BE2C (cell line): ENCODE results near the gene ACOT7.
"Not testable (repeated sequence)": the region's sequence is repeated elsewhere in the genome, so short reads cannot be mapped to it uniquely, and the experiment has no call there.

Experiments
- DNase-seq: peaks from one replicate; pipeline ENCODE4 v3.0.0-alpha.2; 2020
- H3K27me3 ChIP-seq: fragments of 250-450 bp; sonication (Bioruptor Pico); 2 replicates; pipeline ENCODE4 v1.5.1; 2020; ENCODE audit warnings: mild to moderate bottlenecking
- H3K36me3 ChIP-seq: fragments of 250-450 bp; sonication (Bioruptor Pico); 2 replicates; pipeline ENCODE4 v1.5.1; 2020; ENCODE audit warnings: mild to moderate bottlenecking
- H3K4me1 ChIP-seq: fragments of 250-450 bp; sonication (Bioruptor Pico); 2 replicates; pipeline ENCODE4 v1.5.1; 2020
- H3K4me3 ChIP-seq: 2 replicates; pipeline ENCODE4 v1.5.1; 2011; ENCODE audit warnings: low read depth, low read length
- H3K9me3 ChIP-seq: fragments of 250-450 bp; sonication (Bioruptor Pico); 2 replicates; pipeline ENCODE4 v1.5.1; 2020
- CTCF ChIP-seq: IDR thresholded peaks from 2 replicates; pipeline ENCODE4 v1.5.1; 2012; ENCODE audit warnings: mild to moderate bottlenecking, low read depth, low read length

ACOT7 gene

GRCh38 chr1:6310116-6310848 lies 83.3 kb downstream of the ACOT7 start:
- no peak for DNase-seq
- Histone ChIP-seq H3K36me3 (no peaks in the 10 kb centered on the region), H3K9me3 (no peaks in the 10 kb centered on the region), H3K27me3 (no peaks in the 10 kb centered on the region), H3K4me3 (no peak overlapping the region), H3K4me1 (no peaks in the 10 kb centered on the region)
- no peak for TF ChIP-seq CTCF

- no peaks in the 10 kb centered on the region for H3K36me3 ChIP-seq
- H3K4me1 ChIP-seq = no peaks in the 10 kb centered on the region
- no peak for DNase-seq
- no peaks in the 10 kb centered on the region for H3K27me3 ChIP-seq
- H3K9me3 ChIP-seq = no peaks in the 10 kb centered on the region
- H3K4me3 ChIP-seq = no peak overlapping the region
- TF ChIP-seq CTCF = no peak
These were observed 84.0 kb downstream of the ACOT7 start for GRCh38 chr1:6309564-6309963.

- H3K9me3 ChIP-seq = no peaks in the 10 kb centered on the region
- no peak for TF ChIP-seq CTCF
- no peak overlapping the region for H3K4me3 ChIP-seq
- no peak for DNase-seq
- H3K4me1 ChIP-seq = no peaks in the 10 kb centered on the region
- no peaks in the 10 kb centered on the region for H3K36me3 ChIP-seq
- no peaks in the 10 kb centered on the region for H3K27me3 ChIP-seq
These were observed 85.1 kb downstream of the ACOT7 start for GRCh38 chr1:6308449-6308848.

- not testable (repeated sequence) for H3K4me1 ChIP-seq, H3K36me3 ChIP-seq, DNase-seq, H3K27me3 ChIP-seq, H3K9me3 ChIP-seq, H3K4me3 ChIP-seq
These were observed 85.9 kb downstream of the ACOT7 start for GRCh38 chr1:6307682-6308081.

- no peaks in the 10 kb centered on the region for H3K27me3 ChIP-seq
- no peaks in the 10 kb centered on the region for H3K36me3 ChIP-seq
- no peak for DNase-seq
- no peak overlapping the region for H3K4me3 ChIP-seq
- H3K4me1 ChIP-seq = no peaks in the 10 kb centered on the region
- no peak for TF ChIP-seq CTCF
- H3K9me3 ChIP-seq = no peaks in the 10 kb centered on the region
These were observed 86.5 kb downstream of the ACOT7 start for GRCh38 chr1:6307099-6307498.

GRCh38 chr1:6303397-6304012 lies 90.1 kb downstream of the ACOT7 start:
- no peak for DNase-seq
- no peaks in the 10 kb centered on the region for H3K4me1 ChIP-seq
- H3K9me3 ChIP-seq = no peaks in the 10 kb centered on the region
- H3K27me3 ChIP-seq = no peaks in the 10 kb centered on the region
- H3K4me3 ChIP-seq = no peak overlapping the region
- TF ChIP-seq CTCF = no peak
- H3K36me3 ChIP-seq = no peaks in the 10 kb centered on the region
